Adrenal gland (tissue), 5 donors: ENCODE data around the gene IGSF1.

Experiments used
- POLR2A ChIP-seq, 2 donors: fragments of 450-650 bp; IDR thresholded peaks; one replicate each; pipeline ENCODE4 v1.6.1; 2017; ENCODE audit warnings: antibody characterized with exemption in 2 of 2, mild to moderate bottlenecking in 2 of 2, moderate library complexity in 1 of 2
- TF ChIP-seq, protein P1 (sequence below), 6 experiments: fragments of 450-650 bp in 4 of 6; fragments of 200-600 bp in 2 of 6; sonication (generic) in 1 of 6; IDR thresholded peaks; 1 replicate in 5 of 6; 2 replicates in 1 of 6; pipeline versions ENCODE4 v1.5.1 to v1.8.0; 2016 to 2021; ENCODE audit warnings: antibody characterized with exemption in 6 of 6, mild to moderate bottlenecking in 2 of 6, moderate library complexity in 1 of 6
- donor health status: DM: no; HTN: no; CAD: no.

DNA sequence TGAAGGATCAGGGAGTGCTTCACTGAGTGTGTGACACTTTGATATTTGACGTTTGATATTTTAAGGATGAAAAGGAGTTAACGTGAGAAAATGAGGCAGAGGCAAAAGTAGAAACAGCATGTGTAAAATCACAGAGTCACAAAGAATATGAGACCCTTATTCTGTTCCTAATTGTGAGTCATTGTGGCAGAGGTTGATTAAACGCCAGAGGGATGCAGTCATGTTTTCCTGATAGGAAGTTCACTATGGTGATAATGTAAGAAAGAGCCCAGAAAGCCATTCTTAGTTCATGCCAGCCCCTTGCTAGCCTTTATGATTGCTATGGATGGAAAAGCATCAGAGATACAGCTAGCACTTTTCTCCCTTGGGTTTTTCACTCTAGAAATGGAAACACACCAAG, 33.5 kb upstream of the IGSF1 start:
- TF ChIP-seq, protein P1, sequence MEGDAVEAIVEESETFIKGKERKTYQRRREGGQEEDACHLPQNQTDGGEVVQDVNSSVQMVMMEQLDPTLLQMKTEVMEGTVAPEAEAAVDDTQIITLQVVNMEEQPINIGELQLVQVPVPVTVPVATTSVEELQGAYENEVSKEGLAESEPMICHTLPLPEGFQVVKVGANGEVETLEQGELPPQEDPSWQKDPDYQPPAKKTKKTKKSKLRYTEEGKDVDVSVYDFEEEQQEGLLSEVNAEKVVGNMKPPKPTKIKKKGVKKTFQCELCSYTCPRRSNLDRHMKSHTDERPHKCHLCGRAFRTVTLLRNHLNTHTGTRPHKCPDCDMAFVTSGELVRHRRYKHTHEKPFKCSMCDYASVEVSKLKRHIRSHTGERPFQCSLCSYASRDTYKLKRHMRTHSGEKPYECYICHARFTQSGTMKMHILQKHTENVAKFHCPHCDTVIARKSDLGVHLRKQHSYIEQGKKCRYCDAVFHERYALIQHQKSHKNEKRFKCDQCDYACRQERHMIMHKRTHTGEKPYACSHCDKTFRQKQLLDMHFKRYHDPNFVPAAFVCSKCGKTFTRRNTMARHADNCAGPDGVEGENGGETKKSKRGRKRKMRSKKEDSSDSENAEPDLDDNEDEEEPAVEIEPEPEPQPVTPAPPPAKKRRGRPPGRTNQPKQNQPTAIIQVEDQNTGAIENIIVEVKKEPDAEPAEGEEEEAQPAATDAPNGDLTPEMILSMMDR (IDR thresholded peaks at IDR 0.05), result no peak
- TF ChIP-seq POLR2A (IDR thresholded peaks at IDR 0.05), result no peak
